Measurements from ENCODE around the gene LGALSL.

GRCh38 chr2:64451051-64451450 lies 2.9 kb upstream of the LGALSL start:
- TF ChIP-seq CTCF (conservative IDR thresholded peaks at IDR 0.05; ENCODE audit: low read length) (no peak), EZH2phosphoT487 (IDR thresholded peaks at IDR 0.05; ENCODE audit: borderline replicate concordance) (no peak)

All from Loucy (cell line).